NCI-H2196 treated with DMSO at 0.1 percent for 48 hours (cell line): ENCODE data around the gene MGAT4C.
"Not testable (repeated sequence)": the region's sequence is repeated elsewhere in the genome, so short reads cannot be mapped to it uniquely, and the experiment has no call there.

Experiments
- DNase-seq: peaks from one replicate; lab custom pipeline; 2025; ENCODE audit not compliant: unreplicated experiment; lab: John Stamatoyannopoulos, UW

The MGAT4C gene

GRCh38 chr12:86256163-86256562, at the start of gene MGAT4C:
Gene MGAT4C (minus strand): TSS chr12:86256391.
- DNase-seq, result peak; percentile 4

GRCh38 chr12:86296396-86296795, 40.2 kb upstream of the MGAT4C start:
- DNase-seq, result not testable (repeated sequence)

- DNase-seq, result no peak
These were observed 37.6 kb upstream of the MGAT4C start for GRCh38 chr12:86293682-86294240.

- DNase-seq, result no peak
These were observed 36.3 kb upstream of the MGAT4C start for GRCh38 chr12:86292480-86292879.

GRCh38 chr12:86290615-86291014, 34.4 kb upstream of the MGAT4C start:
- no peak for DNase-seq

GRCh38 chr12:86286119-86286518, 29.9 kb upstream of the MGAT4C start:
- no peak for DNase-seq

- DNase-seq, result no peak
These were observed 27.4 kb upstream of the MGAT4C start for GRCh38 chr12:86283620-86284019.

- no peak for DNase-seq
These were observed 19.2 kb upstream of the MGAT4C start for GRCh38 chr12:86275356-86275755.

- DNase-seq, result no peak
These were observed 9.1 kb upstream of the MGAT4C start for GRCh38 chr12:86265329-86265695.

GRCh38 chr12:86264451-86265328, 8.5 kb upstream of the MGAT4C start:
- no peak for DNase-seq

GRCh38 chr12:86261578-86261977, 5.4 kb upstream of the MGAT4C start:
- DNase-seq, result no peak

- DNase-seq, result no peak
These were observed 5.0 kb upstream of the MGAT4C start for GRCh38 chr12:86261142-86261541.

- DNase-seq, result no peak
These were observed 4.0 kb upstream of the MGAT4C start for GRCh38 chr12:86260183-86260582.

- no peak for DNase-seq
These were observed 943 bp upstream of the MGAT4C start for GRCh38 chr12:86257134-86257533.

GRCh38 chr12:86254399-86255107, 1.6 kb downstream of the MGAT4C start:
- DNase-seq, result no peak

- no peak for DNase-seq
These were observed 6.3 kb downstream of the MGAT4C start for GRCh38 chr12:86249851-86250250.

- DNase-seq, result no peak
These were observed 6.9 kb downstream of the MGAT4C start for GRCh38 chr12:86249276-86249675.

GRCh38 chr12:86247871-86248270, 8.3 kb downstream of the MGAT4C start:
- no peak for DNase-seq

GRCh38 chr12:86241600-86241999, 14.6 kb downstream of the MGAT4C start:
- no peak for DNase-seq

GRCh38 chr12:86234316-86234855, 21.8 kb downstream of the MGAT4C start:
- DNase-seq, result no peak

GRCh38 chr12:86233126-86233525, 23.1 kb downstream of the MGAT4C start:
- DNase-seq, result no peak
